Measurements from ENCODE around the gene DUS1L.

DNA sequence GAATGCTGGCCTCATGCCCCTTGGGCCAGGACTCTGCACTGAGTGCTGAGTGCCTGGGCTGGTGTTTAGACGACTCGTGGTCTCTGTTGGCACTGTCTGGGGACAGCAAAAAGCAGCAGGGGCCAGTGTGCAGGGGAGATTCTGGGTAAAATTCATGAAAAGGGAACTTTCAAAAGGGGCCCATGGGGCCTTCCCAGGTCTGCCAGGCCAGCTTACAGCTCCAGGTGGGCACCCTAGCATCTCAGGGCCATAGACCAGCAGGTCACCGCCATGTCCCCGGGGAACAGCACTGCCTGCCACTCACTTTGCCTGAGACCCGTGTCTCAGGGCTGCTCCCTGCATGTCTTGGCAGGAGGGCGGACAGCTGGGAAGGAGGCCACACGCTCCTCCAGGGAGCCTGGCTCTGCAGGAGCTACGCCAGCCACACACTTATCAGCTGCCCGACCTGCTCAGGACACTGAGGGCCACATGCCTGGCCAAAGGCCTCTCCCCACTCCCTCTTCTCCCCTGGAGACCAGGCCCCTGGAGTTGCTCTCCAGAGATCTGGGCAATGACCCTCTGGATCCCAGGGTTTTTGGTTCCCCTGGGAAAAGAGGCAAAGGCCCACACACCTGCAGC, 41.2 kb upstream of the DUS1L start:
- no peak for TF ChIP-seq SREBF2 (IDR thresholded peaks at IDR 0.05)
- no peak for TF ChIP-seq CTCF (IDR thresholded peaks at IDR 0.05)
- no peak for TF ChIP-seq SMC3 (IDR thresholded peaks at IDR 0.05)
- no peak for TF ChIP-seq RFX5 (IDR thresholded peaks at IDR 0.05)
- no peak for TF ChIP-seq RCOR1 (IDR thresholded peaks at IDR 0.05; ENCODE audit: low read depth, low read length)
- TF ChIP-seq POLR2A (IDR thresholded peaks at IDR 0.05; ENCODE audit: low read length), result no peak
- no peak for TF ChIP-seq EHF (CRISPR knock-in tag; IDR thresholded peaks at IDR 0.05)
- TF ChIP-seq ZC3H11A (IDR thresholded peaks at IDR 0.05), result no peak
- no peak for TF ChIP-seq TP53 (CRISPR knock-in tag; IDR thresholded peaks at IDR 0.05)
- no peak for TF ChIP-seq REST (IDR thresholded peaks at IDR 0.05)
- no peak for TF ChIP-seq EP300 (IDR thresholded peaks at IDR 0.05)
- no peak for TF ChIP-seq CEBPB (IDR thresholded peaks at IDR 0.05)
